Measurements from ENCODE around the gene CACFD1.
A peak's percentile ranks its signal among the peaks of the same experiment; 100 is the strongest.

Gene CACFD1

GRCh38 chr9:133457748-133458147, 2.0 kb upstream of the CACFD1 start:
- no peak for DNase-seq (ENCODE audit: low read depth)
- no peak for TF ChIP-seq CTCF (IDR thresholded peaks at IDR 0.05; ENCODE audit: low read depth, low read length, missing control alignments)
- no peak overlapping the region for H3K4me3 ChIP-seq (ENCODE audit: low read depth, low read length)

GRCh38 chr9:133458643-133459312, 1.0 kb upstream of the CACFD1 start:
- no peak for TF ChIP-seq CTCF (IDR thresholded peaks at IDR 0.05; ENCODE audit: low read depth, low read length, missing control alignments)
- DNase-seq (ENCODE audit: low read depth): no peak
- H3K4me3 ChIP-seq (ENCODE audit: low read depth, low read length): no peak overlapping the region

- no peak for DNase-seq (ENCODE audit: low read depth)
- no peak for TF ChIP-seq CTCF (IDR thresholded peaks at IDR 0.05; ENCODE audit: low read depth, low read length, missing control alignments)
- H3K4me3 ChIP-seq (ENCODE audit: low read depth, low read length): peak overlapping the region; percentile 81
Observed at GRCh38 chr9:133460405-133461175, 812 bp downstream of the CACFD1 start.

GRCh38 chr9:133461975-133462374, 2.2 kb downstream of the CACFD1 start:
- peak; percentile 15 for TF ChIP-seq CTCF (IDR thresholded peaks at IDR 0.05; ENCODE audit: low read depth, low read length, missing control alignments)
- H3K4me3 ChIP-seq (ENCODE audit: low read depth, low read length): no peak overlapping the region
- DNase-seq (ENCODE audit: low read depth): no peak

- no peak overlapping the region for H3K4me3 ChIP-seq (ENCODE audit: low read depth, low read length)
- TF ChIP-seq CTCF (IDR thresholded peaks at IDR 0.05; ENCODE audit: low read depth, low read length, missing control alignments): peak; percentile 49
- no peak for DNase-seq (ENCODE audit: low read depth)
Observed at GRCh38 chr9:133463234-133463863, 3.6 kb downstream of the CACFD1 start.

GRCh38 chr9:133463864-133464615, 4.3 kb downstream of the CACFD1 start:
- no peak overlapping the region for H3K4me3 ChIP-seq (ENCODE audit: low read depth, low read length)
- no peak for TF ChIP-seq CTCF (IDR thresholded peaks at IDR 0.05; ENCODE audit: low read depth, low read length, missing control alignments)
- no peak for DNase-seq (ENCODE audit: low read depth)
